ENCODE data around the gene DHODH. TPM values are rescaled to one million over a fixed set of nuclear protein-coding genes. Genes with fewer than 3 reads are reported as not detected.

Gene DHODH
- total RNA-seq: 1.9 and 5.1 TPM in 2 replicates

DNA sequence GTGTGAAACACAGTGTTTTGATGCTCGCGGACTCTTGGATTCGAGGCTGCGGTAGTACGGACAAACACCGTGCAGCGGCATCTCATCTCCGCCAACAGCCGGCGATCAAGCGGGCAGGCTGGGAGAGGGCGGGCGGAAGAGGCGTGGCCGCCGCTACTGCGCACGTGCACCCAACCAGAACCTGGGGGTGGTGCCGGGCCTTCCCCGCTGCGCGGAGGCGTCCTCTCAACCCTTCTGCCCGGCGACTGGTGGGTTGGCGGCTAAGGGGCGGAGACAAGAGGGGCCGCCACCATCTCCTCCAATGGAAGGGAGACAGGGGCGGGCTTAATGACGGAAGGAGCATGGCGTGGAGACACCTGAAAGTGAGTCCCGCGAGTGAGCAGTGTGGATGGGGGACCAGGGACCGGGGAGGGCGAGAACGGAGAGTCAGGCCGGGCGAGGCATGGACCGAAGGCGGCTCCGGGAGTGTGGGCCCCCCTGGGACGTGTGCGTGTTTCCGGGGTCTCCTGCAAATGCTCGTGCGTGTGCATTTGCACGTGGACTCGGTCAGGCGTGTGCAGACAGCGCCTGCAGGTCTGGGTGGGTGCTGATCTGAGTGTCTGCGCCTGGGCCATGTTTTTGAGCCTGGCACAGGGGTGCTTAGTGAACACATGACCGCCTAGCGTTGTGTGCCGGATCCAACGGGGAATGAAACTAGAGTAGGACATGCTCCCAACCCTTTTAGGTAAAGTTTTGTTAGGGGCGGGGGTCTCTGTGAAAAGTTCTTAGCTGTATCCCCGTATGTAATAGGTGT is at the start of gene DHODH:
DHODH (plus strand) TSS at position 321 of the 793 bp plus-strand sequence; CDS start at position 342, 21 bp downstream.

DNA sequence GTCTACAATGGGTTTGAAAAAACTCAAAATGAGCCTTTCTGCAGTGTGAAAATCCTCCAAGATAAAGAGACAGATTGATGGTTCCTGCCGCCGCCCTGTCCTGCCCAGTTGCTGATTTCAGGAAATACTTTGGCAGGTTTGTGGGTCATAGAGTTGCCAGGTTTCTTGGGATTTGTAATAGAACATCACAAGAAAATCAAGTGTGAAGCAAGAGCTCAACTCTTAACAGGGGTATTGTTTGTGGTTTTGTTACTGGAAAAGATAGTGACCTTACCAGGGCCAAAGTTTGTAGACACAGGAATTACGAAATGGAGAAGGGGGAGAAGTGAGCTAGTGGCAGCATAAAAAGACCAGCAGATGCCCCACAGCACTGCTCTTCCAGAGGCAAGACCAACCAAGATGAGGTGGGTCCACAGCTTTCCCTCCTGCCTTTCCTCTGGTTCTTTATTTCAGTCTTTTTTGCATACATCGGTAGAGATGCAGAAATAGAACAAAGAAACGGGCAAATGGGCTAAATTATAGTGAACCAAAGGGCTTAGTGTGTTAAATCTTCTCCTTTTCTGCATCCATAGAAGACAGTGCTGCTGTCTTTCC is 45.8 kb downstream of the DHODH start, which contains the start of gene HP:
HP (plus strand) TSS at position 252 of the 594 bp plus-strand sequence; CDS start at position 400, 148 bp downstream.

Other genes starting within 250 kb of the DHODH start
- gene AP1G1, start 199.9 kb upstream of the DHODH start, total RNA-seq: 31.4 and 82.1 TPM in 2 replicates
- 10.2 and 22.3 TPM in 2 replicates for gene ATXN1L, start 162.8 kb upstream of the DHODH start, total RNA-seq
- gene ZNF821, start 124.6 kb upstream of the DHODH start, total RNA-seq: 3.2 and 5.9 TPM in 2 replicates
- 105 and 166 TPM in 2 replicates for gene IST1, start 113.2 kb upstream of the DHODH start, total RNA-seq
- under 0.01 TPM in 1 of 2 replicates, not detected in the other for gene PKD1L3, start 8.3 kb upstream of the DHODH start, total RNA-seq
- not detected in 2 replicates for gene HP, start 45.8 kb downstream of the DHODH start, total RNA-seq
- gene HPR, start 54.5 kb downstream of the DHODH start, total RNA-seq: not detected in 2 replicates
- gene TXNL4B, start 84.9 kb downstream of the DHODH start, total RNA-seq: 3.2 and 9.2 TPM in 2 replicates
- gene DHX38, start 85.1 kb downstream of the DHODH start, total RNA-seq: 94.1 and 144 TPM in 2 replicates
- gene PMFBP1, start 163.4 kb downstream of the DHODH start, total RNA-seq: under 0.01 TPM in 1 of 2 replicates, not detected in the other